H9 (cell line): ENCODE results near the gene ANO6. TPM values are rescaled to one million over a fixed set of nuclear protein-coding genes. Genes with fewer than 3 reads are reported as not detected.

Experiments
- DNase-seq: peaks from one replicate; pipeline ENCODE4 v3.0.0-alpha.2; 2017
- H2AFZ ChIP-seq: one replicate; pipeline ENCODE4 v1.6.1; 2013; ENCODE audit warnings: mild to moderate bottlenecking, low read length, control low read depth, moderate library complexity
- H2AK5ac ChIP-seq: 2 replicates; pipeline ENCODE4 v1.6.1; 2013; ENCODE audit warnings: low read length, control low read depth, mixed read lengths; ENCODE audit not compliant: insufficient read length
- H2BK120ac ChIP-seq: one replicate; pipeline ENCODE4 v1.6.1; 2013; ENCODE audit warnings: low read depth, mild to moderate bottlenecking, low read length, control low read depth, inconsistent platforms; ENCODE audit not compliant: poor library complexity, severe bottlenecking
- H2BK12ac ChIP-seq: 2 replicates; pipeline ENCODE4 v1.6.1; 2013; ENCODE audit warnings: low read length, control low read depth, mixed read lengths, low read depth; ENCODE audit not compliant: insufficient read length
- H2BK15ac ChIP-seq: 2 replicates; pipeline ENCODE4 v1.6.1; 2013; ENCODE audit warnings: low read depth, low read length, control low read depth
- H2BK20ac ChIP-seq: one replicate; pipeline ENCODE4 v1.6.1; 2013; ENCODE audit warnings: low read depth, mild to moderate bottlenecking, low read length, control low read depth, inconsistent platforms; ENCODE audit not compliant: poor library complexity, severe bottlenecking
- H2BK5ac ChIP-seq: 2 replicates; pipeline ENCODE4 v1.6.1; 2013; ENCODE audit warnings: low read length, control low read depth, mixed read lengths; ENCODE audit not compliant: insufficient read length
- H3K14ac ChIP-seq: 2 replicates; pipeline ENCODE4 v1.6.1; 2013; ENCODE audit warnings: low read length, control low read depth; ENCODE audit not compliant: insufficient read depth
- H3K18ac ChIP-seq: 2 replicates; pipeline ENCODE4 v1.6.1; 2013; ENCODE audit warnings: low read depth, mild to moderate bottlenecking, mixed read lengths, low read length, control low read depth; ENCODE audit not compliant: insufficient read length
- H3K23ac ChIP-seq: 2 replicates; pipeline ENCODE4 v1.6.1; 2013; ENCODE audit warnings: low read length, control low read depth, mixed read lengths, low read depth; ENCODE audit not compliant: insufficient read length
- H3K23me2 ChIP-seq: 2 replicates; pipeline ENCODE4 v1.6.1; 2013; ENCODE audit warnings: low read depth, mild to moderate bottlenecking, mixed read lengths, low read length, control low read depth; ENCODE audit not compliant: insufficient read length, poor library complexity, severe bottlenecking
- H3K27ac ChIP-seq: 2 replicates; pipeline ENCODE4 v1.5.1; 2013; ENCODE audit warnings: low read length, control low read depth, mixed read lengths, low read depth; ENCODE audit not compliant: insufficient read length
- H3K27me3 ChIP-seq: 2 replicates; pipeline ENCODE4 v1.6.1; 2013; ENCODE audit warnings: low read length, control low read depth, inconsistent platforms; ENCODE audit not compliant: insufficient read depth
- H3K4ac ChIP-seq: 2 replicates; pipeline ENCODE4 v1.6.1; 2013; ENCODE audit warnings: low read depth, mild to moderate bottlenecking, control low read depth, inconsistent platforms, low read length, moderate library complexity
- H3K4me1 ChIP-seq: 2 replicates; pipeline ENCODE4 v1.6.1; 2013; ENCODE audit warnings: low read length, control low read depth, inconsistent platforms; ENCODE audit not compliant: insufficient read depth
- H3K4me2 ChIP-seq: 2 replicates; pipeline ENCODE4 v1.6.1; 2013; ENCODE audit warnings: low read length, control low read depth, mixed read lengths; ENCODE audit not compliant: insufficient read length, insufficient read depth
- H3K56ac ChIP-seq: 2 replicates; pipeline ENCODE4 v1.6.1; 2013; ENCODE audit warnings: low read depth, mild to moderate bottlenecking, mixed read lengths, low read length, control low read depth; ENCODE audit not compliant: insufficient read length
- H3K79me1 ChIP-seq: 2 replicates; pipeline ENCODE4 v1.6.1; 2013; ENCODE audit warnings: low read depth, mild to moderate bottlenecking, moderate library complexity, low read length, control low read depth, inconsistent platforms; ENCODE audit not compliant: insufficient read depth, poor library complexity, severe bottlenecking
- H3K79me2 ChIP-seq: 2 replicates; pipeline ENCODE4 v1.6.1; 2013; ENCODE audit warnings: low read length, control low read depth, inconsistent platforms; ENCODE audit not compliant: insufficient read depth
- H3K9ac ChIP-seq: 2 replicates; pipeline ENCODE4 v1.6.1; 2013; ENCODE audit warnings: low read length, control low read depth, mixed read lengths; ENCODE audit not compliant: insufficient read length; ENCODE audit errors: extremely low read depth
- H3K9me3 ChIP-seq: one replicate; pipeline ENCODE4 v1.6.1; 2013; ENCODE audit warnings: low read depth, low read length, inconsistent platforms; ENCODE audit not compliant: control insufficient read depth
- H3T11ph ChIP-seq: one replicate; pipeline ENCODE4 v1.6.1; 2013; ENCODE audit warnings: mild to moderate bottlenecking, low read length, control low read depth, inconsistent platforms
- H4K20me1 ChIP-seq: one replicate; pipeline ENCODE4 v1.6.1; 2013; ENCODE audit not compliant: control insufficient read depth, insufficient read length, insufficient read depth
- H4K5ac ChIP-seq: 2 replicates; pipeline ENCODE4 v1.6.1; 2013; ENCODE audit warnings: low read depth, mild to moderate bottlenecking, mixed read lengths, low read length, control low read depth; ENCODE audit not compliant: insufficient read length
- H4K8ac ChIP-seq: replicated peaks from 2 replicates; pipeline ENCODE4 v1.6.1; 2013; ENCODE audit warnings: low read length, control low read depth, mixed read lengths, low read depth; ENCODE audit not compliant: insufficient read length
- H4K91ac ChIP-seq: 2 replicates; pipeline ENCODE4 v1.6.1; 2013; ENCODE audit warnings: low read depth, mild to moderate bottlenecking, moderate library complexity, mixed read lengths, low read length, control low read depth; ENCODE audit not compliant: insufficient read length
- H3K27ac Mint-ChIP-seq, 3 experiments: 2 replicates in 2 of 3; 3 replicates in 1 of 3; pipeline ENCODE4 v1.8.0; 2020 to 2021; ENCODE audit warnings: mixed read lengths in 3 of 3, mild to moderate bottlenecking in 1 of 3, moderate library complexity in 1 of 3
- H3K27me3 Mint-ChIP-seq: 2 replicates; pipeline ENCODE4 v1.8.0; 2021; ENCODE audit warnings: low read depth, mild to moderate bottlenecking, moderate library complexity, mixed read lengths
- H3K36me3 Mint-ChIP-seq, 3 experiments: 2 replicates in 2 of 3; 3 replicates in 1 of 3; pipeline ENCODE4 v1.8.0; 2020 to 2021; ENCODE audit warnings: low read depth in 3 of 3, mixed read lengths in 3 of 3; ENCODE audit not compliant: insufficient read depth in 1 of 3
- H3K4me1 Mint-ChIP-seq, 2 experiments: 2 replicates each; pipeline ENCODE4 v1.8.0; 2020; ENCODE audit warnings: mixed read lengths in 2 of 2
- H3K4me3 Mint-ChIP-seq, 2 experiments: 2 replicates in 1 of 2; 3 replicates in 1 of 2; pipeline ENCODE4 v1.8.0; 2020 to 2021; ENCODE audit warnings: mild to moderate bottlenecking in 2 of 2, mixed read lengths in 2 of 2, moderate library complexity in 1 of 2
- H3K9me3 Mint-ChIP-seq, 2 experiments: 2 replicates in 1 of 2; 3 replicates in 1 of 2; pipeline ENCODE4 v1.8.0; 2020; ENCODE audit warnings: mild to moderate bottlenecking in 2 of 2, mixed read lengths in 2 of 2, moderate library complexity in 1 of 2
- WGBS: extraction: QIAGEN DNeasy Blood & Tissue Kit; methylation state at CpG from one replicate; pipeline ENCODE4 v1.1.7; 2013; ENCODE audit warnings: missing lambda C conversion rate, low lambda C conversion rate, mixed read lengths; ENCODE audit not compliant: insufficient read length; ENCODE audit errors: extremely low coverage; 5-methylcytosine and 5-hydroxymethylcytosine counted together
- total RNA-seq: library from RNA; stranded (reverse); gene quantifications from 2 replicates; pipeline ENCODE4 v1.2.1, GENCODE V29; 2021
- TF ChIP-seq, protein P1 (sequence below): fragments of 200-600 bp; sonication (generic); conservative IDR thresholded peaks from 3 replicates; pipeline ENCODE4 v1.8.0; 2021; ENCODE audit warnings: antibody characterized with exemption, mild to moderate bottlenecking

ANO6 gene
- total RNA-seq, 1 experiment from 2014 or later: 24.3 TPM

DNA sequence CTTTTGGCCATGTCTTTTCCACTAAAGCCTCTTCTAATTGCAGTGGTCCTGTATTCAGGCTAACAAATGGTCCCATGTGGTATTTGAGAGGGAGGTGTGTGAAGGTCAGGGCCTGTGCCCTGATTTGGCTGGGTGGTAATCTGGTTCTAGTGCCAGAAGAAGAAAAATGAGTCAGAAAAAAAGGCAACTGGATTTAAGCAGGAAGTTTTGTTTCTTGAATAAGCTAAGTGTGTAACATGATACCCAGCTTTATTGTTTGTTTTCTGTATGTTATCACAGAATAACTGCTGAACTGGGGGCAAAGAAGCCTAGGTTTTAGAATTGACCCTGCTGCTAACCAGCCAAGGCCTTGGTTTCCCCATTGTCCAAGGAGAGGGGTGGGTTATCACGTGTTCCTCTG lies 134.0 kb downstream of the ANO6 start:
- Histone ChIP-seq H3K9ac (no peak overlapping the region), H2AK5ac (no peak overlapping the region), H3K18ac (no peak overlapping the region), H3K4me2 (no peak overlapping the region), H3K4me1 (peaks cover 6% of the 10 kb centered on the region), H3T11ph (no peak overlapping the region), H2BK120ac (no peak overlapping the region), H3K27me3 (no peaks in the 10 kb centered on the region), H3K56ac (no peak overlapping the region), H2BK5ac (no peak overlapping the region), H2BK12ac (no peak overlapping the region), H3K79me1 (no peaks in the 10 kb centered on the region), H2BK20ac (no peak overlapping the region), H3K14ac (no peak overlapping the region), H3K23ac (no peak overlapping the region), H4K5ac (no peak overlapping the region), H2BK15ac (no peak overlapping the region), H3K4ac (no peak overlapping the region), H4K8ac (no peak overlapping the region), H2AFZ (no peak overlapping the region), H3K79me2 (no peaks in the 10 kb centered on the region), H3K9me3 (peaks cover 10% of the 10 kb centered on the region), H4K20me1 (no peaks in the 10 kb centered on the region), H4K91ac (no peak overlapping the region), H3K23me2 (no peaks in the 10 kb centered on the region), H3K27ac (no peak overlapping the region)
- Mint-ChIP-seq H3K36me3 (peaks cover 38 to 48% (median 43%) of the 10 kb centered on the region in 3 experiments), H3K4me3 (no peak overlapping the region), H3K27me3 (no peaks in the 10 kb centered on the region), H3K27ac (no peak overlapping the region), H3K9me3 (peaks cover 0 to 8% of the 10 kb centered on the region in 2 experiments; a peak in 3 of 5 replicates), H3K4me1 (peaks cover 3 to 9% of the 10 kb centered on the region in 2 experiments; a peak in 3 of 4 replicates)
- no peak for DNase-seq
- TF ChIP-seq, protein P1, sequence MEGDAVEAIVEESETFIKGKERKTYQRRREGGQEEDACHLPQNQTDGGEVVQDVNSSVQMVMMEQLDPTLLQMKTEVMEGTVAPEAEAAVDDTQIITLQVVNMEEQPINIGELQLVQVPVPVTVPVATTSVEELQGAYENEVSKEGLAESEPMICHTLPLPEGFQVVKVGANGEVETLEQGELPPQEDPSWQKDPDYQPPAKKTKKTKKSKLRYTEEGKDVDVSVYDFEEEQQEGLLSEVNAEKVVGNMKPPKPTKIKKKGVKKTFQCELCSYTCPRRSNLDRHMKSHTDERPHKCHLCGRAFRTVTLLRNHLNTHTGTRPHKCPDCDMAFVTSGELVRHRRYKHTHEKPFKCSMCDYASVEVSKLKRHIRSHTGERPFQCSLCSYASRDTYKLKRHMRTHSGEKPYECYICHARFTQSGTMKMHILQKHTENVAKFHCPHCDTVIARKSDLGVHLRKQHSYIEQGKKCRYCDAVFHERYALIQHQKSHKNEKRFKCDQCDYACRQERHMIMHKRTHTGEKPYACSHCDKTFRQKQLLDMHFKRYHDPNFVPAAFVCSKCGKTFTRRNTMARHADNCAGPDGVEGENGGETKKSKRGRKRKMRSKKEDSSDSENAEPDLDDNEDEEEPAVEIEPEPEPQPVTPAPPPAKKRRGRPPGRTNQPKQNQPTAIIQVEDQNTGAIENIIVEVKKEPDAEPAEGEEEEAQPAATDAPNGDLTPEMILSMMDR: no peak
- no CpG with 5 or more reads among the region's 1 CpG for WGBS
